CD4-positive, CD25-positive, alpha-beta regulatory T cell (primary cell): Measurements from ENCODE around the gene SCRN2. TPM values are rescaled to one million over a fixed set of nuclear protein-coding genes. Genes with fewer than 3 reads are reported as not detected.

Source experiments
- ATAC-seq, 2 donors: fragments of 150-1000 bp; cut with Tn5 transposase; one replicate each; pipeline ENCODE4 v1.10.0; 2021; ENCODE audit warnings: low read depth in 2 of 2, moderate number of reproducible peaks in 2 of 2, moderate library complexity in 1 of 2
- DNase-seq, 3 donors: peaks; one replicate each; pipeline versions ENCODE4 v3.0.0 to v3.0.0-alpha.2; 2012 to 2022; ENCODE audit warnings: mixed read lengths in 1 of 3
- H3K27ac ChIP-seq: one replicate; pipeline ENCODE4 v1.7.0; 2013; ENCODE audit warnings: mild to moderate bottlenecking, low read length; ENCODE audit not compliant: insufficient read depth, poor library complexity, severe bottlenecking
- H3K27me3 ChIP-seq: one replicate; pipeline ENCODE4 v1.7.0; 2013; ENCODE audit warnings: low read length; ENCODE audit not compliant: control insufficient read depth, insufficient read depth
- H3K36me3 ChIP-seq: one replicate; pipeline ENCODE4 v1.7.0; 2013; ENCODE audit warnings: mild to moderate bottlenecking, low read length, moderate library complexity; ENCODE audit not compliant: control insufficient read depth, insufficient read depth
- H3K4me1 ChIP-seq: 2 replicates; pipeline ENCODE4 v1.7.0; 2013; ENCODE audit warnings: mild to moderate bottlenecking, low read length; ENCODE audit not compliant: insufficient read depth, control insufficient read depth, poor library complexity, severe bottlenecking
- H3K4me3 ChIP-seq: one replicate; pipeline ENCODE4 v1.7.0; 2013; ENCODE audit warnings: low read depth, mild to moderate bottlenecking, low read length, moderate library complexity
- H3K9me3 ChIP-seq, 2 experiments: 1 replicate in 1 of 2; 2 replicates in 1 of 2; pipeline ENCODE4 v1.7.0; 2013; ENCODE audit warnings: low read length in 2 of 2, mild to moderate bottlenecking in 1 of 2, moderate library complexity in 1 of 2; ENCODE audit not compliant: control insufficient read depth in 2 of 2
- H3K27ac Mint-ChIP-seq, 3 donors: one replicate each; pipeline ENCODE4 v1.8.0; 2020 to 2022; ENCODE audit warnings: mild to moderate bottlenecking in 3 of 3, mixed read lengths in 3 of 3, moderate library complexity in 2 of 3
- H3K27me3 Mint-ChIP-seq: one replicate; pipeline ENCODE4 v1.8.0; 2022; ENCODE audit warnings: mild to moderate bottlenecking, mixed read lengths
- H3K36me3 Mint-ChIP-seq: one replicate; pipeline ENCODE4 v1.8.0; 2020; ENCODE audit warnings: mixed read lengths
- H3K4me1 Mint-ChIP-seq, 4 donors: one replicate each; pipeline ENCODE4 v1.8.0; 2020 to 2022; ENCODE audit warnings: mixed read lengths in 4 of 4, mild to moderate bottlenecking in 1 of 4
- H3K4me3 Mint-ChIP-seq, 4 donors: one replicate each; pipeline ENCODE4 v1.8.0; 2020 to 2022; ENCODE audit warnings: mild to moderate bottlenecking in 4 of 4, mixed read lengths in 4 of 4, moderate library complexity in 3 of 4
- H3K9me3 Mint-ChIP-seq, 7 donors: one replicate each; pipeline ENCODE4 v1.8.0; 2020 to 2022; ENCODE audit warnings: mixed read lengths in 7 of 7, mild to moderate bottlenecking in 3 of 7, moderate library complexity in 2 of 7
- polyA plus RNA-seq, 4 donors: library from polyadenylated mRNA; unstranded; fragments of 300-500 nt; fragmentation: Illumina TruSeq; gene quantifications; one replicate each; pipeline ENCODE4 v1.2.3, GENCODE V29; 2021
- total RNA-seq: library from RNA; stranded (reverse); gene quantifications from one replicate; pipeline ENCODE4 v1.2.3, GENCODE V29; 2022

The SCRN2 gene
- total and polyA plus RNA-seq, 5 donors from 2014 or later, result 15.9 to 30.9 (median 22.0) TPM

DNA sequence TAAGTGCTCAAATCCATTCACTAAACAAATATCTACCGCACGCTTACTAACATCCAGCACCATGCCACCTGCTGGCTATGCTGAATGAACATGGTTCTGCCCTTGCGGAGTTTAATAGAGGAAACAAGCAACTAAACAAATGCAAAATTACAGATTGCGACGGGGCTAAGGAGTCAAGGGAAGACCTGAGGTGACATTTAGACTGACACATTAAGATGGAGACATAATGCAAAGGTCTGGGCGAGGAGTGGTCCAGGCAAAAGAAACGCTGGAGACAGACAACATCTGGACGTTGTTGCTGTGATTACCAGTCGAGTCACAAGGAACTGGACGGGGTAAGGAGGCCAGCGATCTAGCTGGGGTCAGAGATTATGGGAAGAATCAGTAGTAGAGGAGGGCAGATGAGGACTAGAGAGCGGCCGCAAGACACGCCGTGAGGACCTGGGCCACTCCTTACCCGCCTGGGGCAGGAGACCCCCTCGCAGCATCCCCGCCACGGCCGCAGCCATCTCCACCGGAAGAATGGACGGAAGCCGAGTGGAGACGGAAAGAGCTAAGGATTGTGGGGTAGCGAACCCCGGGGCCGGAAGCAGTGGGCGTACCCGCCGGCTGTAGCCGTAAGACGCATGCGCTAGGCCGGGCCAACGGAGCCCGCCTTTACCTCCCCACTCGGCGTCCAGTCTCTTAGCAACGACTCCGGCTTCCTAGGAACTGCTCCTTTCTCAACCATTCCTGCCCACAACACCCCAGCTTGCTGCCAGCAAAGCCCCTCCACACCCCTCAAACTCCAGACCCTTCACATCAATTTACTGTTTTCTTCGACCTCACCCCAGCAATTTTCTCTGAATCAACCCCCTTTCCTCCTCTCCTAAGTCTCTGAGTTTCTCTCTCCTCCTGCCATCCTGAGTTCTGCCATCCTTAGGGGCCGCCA is 9.8 kb downstream of the SCRN2 start, which contains the start of the genes LRRC46 and MRPL10:
Gene LRRC46, plus strand, starts transcription at position 668 of the 931 bp plus-strand sequence. CDS start 320 bp downstream, outside the sequence.
Gene MRPL10, minus strand, starts transcription at position 539 of the 931 bp plus-strand sequence. Its CDS starts 30 bp downstream, at position 509.
- Mint-ChIP-seq H3K27me3 (peaks cover 12% of the 10 kb centered on the region), H3K36me3 (peaks cover 15% of the 10 kb centered on the region), H3K4me1 (peaks cover 11 to 69% (median 37%) of the 10 kb centered on the region in 4 donors), H3K4me3 (peak within 1 kb of the TSS; percentile 96 to 98 (median 98)), H3K9me3 (peaks cover 0 to 1% (median 0%) of the 10 kb centered on the region in 7 donors), H3K27ac (peak within 1 kb of the TSS; percentile 88 to 98 (median 98))
- peaks cover 27% of the 10 kb centered on the region for H3K4me1 ChIP-seq
- peak within 1 kb of the TSS; percentile 76 for H3K27ac ChIP-seq
- peak; percentile 88 to 91 for ATAC-seq
- H3K36me3 ChIP-seq, result peaks cover 14% of the 10 kb centered on the region
- peak within 1 kb of the TSS; percentile 99 for H3K4me3 ChIP-seq
- no peaks in the 10 kb centered on the region for H3K27me3 ChIP-seq
- DNase-seq, result peak; percentile 85 to 94 (median 90)
- no peaks in the 10 kb centered on the region for H3K9me3 ChIP-seq

DNA sequence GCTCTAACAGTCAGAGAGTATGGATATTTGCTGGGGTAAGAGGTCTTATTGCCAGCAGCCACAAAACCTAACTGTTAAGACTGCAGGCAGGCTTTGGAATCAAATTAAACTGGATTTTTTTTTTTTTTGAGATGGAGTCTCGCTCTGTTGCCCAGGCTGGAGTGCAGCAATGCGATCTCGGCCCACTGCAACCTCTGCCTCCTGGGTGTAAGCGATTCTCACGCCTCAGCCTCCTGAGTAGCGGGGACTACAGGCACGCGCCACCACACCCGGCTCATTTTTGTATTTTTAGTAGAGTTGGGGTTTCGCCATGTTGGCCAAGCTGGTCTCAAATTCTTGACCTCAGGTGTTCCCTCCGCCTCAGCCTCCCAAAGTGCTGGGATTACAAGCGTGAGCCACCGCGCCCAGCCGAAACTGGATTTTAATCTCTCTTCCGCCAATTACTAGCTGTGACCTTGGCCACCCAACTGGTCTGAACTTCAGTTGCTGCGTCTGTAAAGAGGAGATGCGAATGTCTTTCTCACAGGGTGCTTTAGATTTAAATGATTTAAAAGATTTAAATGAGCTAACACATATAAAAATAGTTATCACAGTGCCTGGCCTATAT is 10.6 kb downstream of the SCRN2 start:
- Mint-ChIP-seq H3K9me3 (peaks cover 0 to 1% (median 0%) of the 10 kb centered on the region in 7 donors), H3K27ac (peak overlapping the region; percentile 32 to 98 (median 88)), H3K27me3 (peaks cover 12% of the 10 kb centered on the region), H3K36me3 (peaks cover 15% of the 10 kb centered on the region), H3K4me3 (peak overlapping the region; percentile 96 to 98 (median 98)), H3K4me1 (peaks cover 11 to 62% (median 36%) of the 10 kb centered on the region in 4 donors)
- H3K36me3 ChIP-seq, result peaks cover 19% of the 10 kb centered on the region
- H3K4me3 ChIP-seq, result peak overlapping the region; percentile 99
- ATAC-seq, result no peak
- H3K4me1 ChIP-seq, result peaks cover 27% of the 10 kb centered on the region
- H3K27me3 ChIP-seq, result no peaks in the 10 kb centered on the region
- no peak for DNase-seq
- no peaks in the 10 kb centered on the region for H3K9me3 ChIP-seq
- H3K27ac ChIP-seq, result peak overlapping the region; percentile 76

DNA sequence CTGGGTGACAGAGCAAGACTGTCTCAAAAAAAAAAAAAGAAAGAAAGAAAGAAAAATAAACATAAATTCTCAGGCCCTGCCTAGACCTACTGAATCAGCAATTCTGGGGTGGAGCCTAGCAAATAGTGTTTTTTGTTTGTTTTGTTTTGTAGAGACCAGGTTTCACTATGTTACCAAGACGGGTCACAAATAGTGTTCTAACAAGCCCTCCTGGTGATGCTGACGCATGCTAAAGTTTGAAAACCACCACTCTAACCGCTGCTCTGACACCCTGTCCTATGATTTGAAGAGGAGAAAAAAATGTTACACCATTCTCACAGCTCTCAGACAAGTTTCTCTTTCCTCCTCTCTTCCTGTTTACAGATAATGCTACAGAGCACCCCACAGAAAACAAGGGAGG is 11.2 kb downstream of the SCRN2 start:
- peak in 2 of 3 donors; percentile 37 to 58 for DNase-seq
- peaks cover 18% of the 10 kb centered on the region for H3K36me3 Mint-ChIP-seq
- H3K27me3 Mint-ChIP-seq, result peaks cover 12% of the 10 kb centered on the region
- Histone ChIP-seq H3K36me3 (peaks cover 23% of the 10 kb centered on the region), H3K9me3 (no peaks in the 10 kb centered on the region), H3K4me1 (peaks cover 26% of the 10 kb centered on the region), H3K4me3 (no peak overlapping the region), H3K27me3 (no peaks in the 10 kb centered on the region), H3K27ac (peak overlapping the region; percentile 76)
- H3K9me3 Mint-ChIP-seq, result peaks cover 0 to 1% (median 0%) of the 10 kb centered on the region in 7 donors
- peak overlapping the region; percentile 96 to 98 (median 98) for H3K4me3 Mint-ChIP-seq
- H3K27ac Mint-ChIP-seq, result peak overlapping the region; percentile 71 to 98 (median 74)
- ATAC-seq, result peak; percentile 30 to 31
- H3K4me1 Mint-ChIP-seq, result peaks cover 11 to 55% (median 32%) of the 10 kb centered on the region in 4 donors

DNA sequence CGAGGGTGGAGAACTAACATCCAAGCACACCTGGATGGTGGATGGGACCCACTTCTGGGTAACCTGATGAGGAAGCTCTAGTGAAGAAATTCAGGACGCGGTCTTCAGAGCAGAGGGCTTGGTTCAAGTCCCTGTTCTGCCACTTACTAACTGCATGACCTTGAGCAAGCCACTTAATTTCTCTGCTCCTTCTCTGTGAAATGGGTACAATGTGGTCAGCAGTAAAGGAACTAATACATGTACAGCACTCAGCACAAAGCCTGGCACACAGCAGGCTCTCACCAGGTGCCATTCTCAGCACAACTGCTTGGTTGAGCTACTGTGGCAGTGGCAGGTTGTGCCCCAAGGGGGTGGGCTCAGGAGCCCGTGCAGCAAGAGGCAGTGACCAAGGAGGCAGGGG is 17.6 kb downstream of the SCRN2 start:
- Histone ChIP-seq H3K4me3 (no peak overlapping the region), H3K27me3 (no peaks in the 10 kb centered on the region), H3K27ac (no peak overlapping the region), H3K4me1 (peaks cover 27% of the 10 kb centered on the region), H3K36me3 (peaks cover 46% of the 10 kb centered on the region), H3K9me3 (no peaks in the 10 kb centered on the region)
- Mint-ChIP-seq H3K4me3 (peak overlapping the region in 2 of 4 donors; percentile 51 to 67), H3K27ac (no peak overlapping the region), H3K9me3 (no peaks in the 10 kb centered on the region), H3K4me1 (peaks cover 0 to 34% (median 19%) of the 10 kb centered on the region in 4 donors), H3K27me3 (no peaks in the 10 kb centered on the region), H3K36me3 (peaks cover 30% of the 10 kb centered on the region)
- DNase-seq (no peak), ATAC-seq (no peak)

DNA sequence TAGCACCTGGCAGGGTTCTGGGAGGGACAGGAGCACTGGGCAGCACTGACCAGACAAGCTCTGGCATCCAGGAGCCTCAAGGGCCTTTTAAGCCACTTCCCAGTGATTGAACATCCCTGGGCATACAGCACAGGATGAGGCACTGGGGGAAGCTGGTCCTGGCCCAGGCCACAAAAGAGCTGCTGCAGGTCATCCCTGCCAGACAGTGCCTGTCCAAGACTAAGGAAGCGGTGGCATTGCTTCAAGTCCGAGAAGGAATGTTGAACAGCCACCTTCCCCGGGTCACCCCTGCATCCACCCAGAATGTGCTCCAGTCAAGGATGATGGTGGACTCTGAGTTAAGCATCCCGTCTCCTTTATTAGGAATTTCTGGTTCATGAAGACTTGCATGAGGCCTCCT is 18.3 kb downstream of the SCRN2 start:
- Histone ChIP-seq H3K9me3 (no peaks in the 10 kb centered on the region), H3K36me3 (peaks cover 53% of the 10 kb centered on the region), H3K27ac (no peak overlapping the region), H3K4me1 (peaks cover 27% of the 10 kb centered on the region), H3K4me3 (no peak overlapping the region), H3K27me3 (no peaks in the 10 kb centered on the region)
- no peak for DNase-seq
- Mint-ChIP-seq H3K4me1 (peaks cover 0 to 30% (median 17%) of the 10 kb centered on the region in 4 donors), H3K9me3 (no peaks in the 10 kb centered on the region), H3K27me3 (no peaks in the 10 kb centered on the region), H3K36me3 (peaks cover 31% of the 10 kb centered on the region), H3K4me3 (peak overlapping the region in 2 of 4 donors; percentile 67 to 98), H3K27ac (peak overlapping the region in 1 of 3 donors; percentile 94)
- ATAC-seq, result no peak

DNA sequence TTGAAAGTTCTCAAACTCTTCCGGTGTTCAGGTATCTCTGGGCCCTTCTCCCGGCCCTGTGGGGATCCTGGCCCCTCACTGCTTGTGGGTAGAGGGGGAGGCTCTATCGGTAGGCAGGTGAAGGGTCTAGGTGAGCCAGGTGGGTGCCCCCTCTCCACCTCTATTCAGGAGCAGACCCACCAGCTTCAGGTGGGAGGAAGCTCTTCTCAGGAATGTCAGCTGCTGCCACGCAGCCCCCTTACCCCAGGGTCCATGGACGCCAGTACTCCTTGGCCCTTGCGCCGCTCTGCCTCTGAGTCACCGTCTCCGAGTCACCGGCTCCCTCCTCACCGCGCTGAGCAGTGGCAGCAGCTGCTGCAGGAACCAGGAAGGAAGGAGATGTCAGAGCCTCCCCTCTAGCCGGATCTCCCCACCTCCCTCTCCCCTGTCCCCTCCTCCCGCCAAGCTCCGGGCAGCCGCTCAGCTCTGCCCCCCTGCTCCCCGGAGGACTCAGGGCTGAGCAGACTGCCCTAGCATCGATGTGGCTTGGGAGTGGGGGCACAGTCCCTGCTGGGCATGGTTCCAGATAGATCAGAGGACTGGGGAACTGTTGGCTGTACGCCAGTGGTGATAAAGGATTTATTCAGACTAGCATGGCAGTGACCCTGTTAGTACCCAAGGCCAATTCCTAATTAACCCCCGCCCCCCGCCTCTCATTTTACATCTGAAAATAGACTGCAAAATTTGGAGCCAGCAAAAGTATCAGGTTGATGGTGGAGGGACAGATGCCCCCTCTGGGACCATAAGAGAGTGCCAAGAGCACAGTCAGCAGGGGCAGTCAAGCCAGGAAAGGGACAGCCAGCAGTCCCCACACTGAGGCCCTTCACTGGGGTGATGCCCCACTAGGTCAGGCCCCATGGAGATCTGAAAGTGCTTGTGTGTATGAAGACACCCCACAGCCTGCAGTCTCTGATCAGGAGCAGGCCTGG is 19.4 kb downstream of the SCRN2 start, which contains the start of gene OSBPL7:
Gene OSBPL7, minus strand, starts transcription at position 371 of the 968 bp plus-strand sequence. CDS start 1,516 bp downstream, outside the sequence.
- H3K36me3 Mint-ChIP-seq, result peaks cover 30% of the 10 kb centered on the region
- DNase-seq (peak; percentile 57 to 90 (median 71)), ATAC-seq (peak; percentile 97 to 98)
- H3K9me3 Mint-ChIP-seq, result no peaks in the 10 kb centered on the region
- Histone ChIP-seq H3K9me3 (no peaks in the 10 kb centered on the region), H3K36me3 (peaks cover 55% of the 10 kb centered on the region), H3K4me1 (peaks cover 27% of the 10 kb centered on the region), H3K27ac (peak within 1 kb of the TSS; percentile 72), H3K27me3 (no peaks in the 10 kb centered on the region), H3K4me3 (peak within 1 kb of the TSS; percentile 78)
- peaks cover 0 to 30% (median 17%) of the 10 kb centered on the region in 4 donors for H3K4me1 Mint-ChIP-seq
- H3K27me3 Mint-ChIP-seq, result no peaks in the 10 kb centered on the region
- peak within 1 kb of the TSS; percentile 57 to 98 (median 94) for H3K27ac Mint-ChIP-seq
- peak within 1 kb of the TSS; percentile 95 to 98 (median 98) for H3K4me3 Mint-ChIP-seq
